T-helper 1 cell (primary cell): ENCODE data around the gene ZRANB3.
"Not testable (repeated sequence)": the region's sequence is repeated elsewhere in the genome, so short reads cannot be mapped to it uniquely, and the experiment has no call there.

Source experiments
- DNase-seq, 5 donors: peaks; one replicate each; pipeline ENCODE4 v3.0.0-alpha.2; 2012 to 2020

ZRANB3 gene

GRCh38 chr2:135485441-135485840 is 45.6 kb downstream of the ZRANB3 start:
- DNase-seq = no peak

- DNase-seq = no peak
These were observed 55.9 kb downstream of the ZRANB3 start for GRCh38 chr2:135475128-135475527.

GRCh38 chr2:135473567-135473966 is 57.5 kb downstream of the ZRANB3 start:
- peak in 2 of 5 donors; percentile 6 to 18 for DNase-seq

- no peak for DNase-seq
These were observed 59.9 kb downstream of the ZRANB3 start for GRCh38 chr2:135471106-135471505.

- no peak for DNase-seq
These were observed 73.7 kb downstream of the ZRANB3 start for GRCh38 chr2:135457279-135457678.

GRCh38 chr2:135456835-135457234 is 74.2 kb downstream of the ZRANB3 start:
- no peak for DNase-seq

GRCh38 chr2:135456431-135456830 is 74.6 kb downstream of the ZRANB3 start:
- DNase-seq = no peak

GRCh38 chr2:135454608-135455007 is 76.4 kb downstream of the ZRANB3 start:
- no peak for DNase-seq

GRCh38 chr2:135453027-135453426 is 78.0 kb downstream of the ZRANB3 start:
- not testable (repeated sequence) for DNase-seq

- no peak for DNase-seq
These were observed 79.1 kb downstream of the ZRANB3 start for GRCh38 chr2:135451966-135452365.

- DNase-seq = not testable (repeated sequence)
These were observed 88.0 kb downstream of the ZRANB3 start for GRCh38 chr2:135443013-135443412.

- not testable (repeated sequence) for DNase-seq
These were observed 95.9 kb downstream of the ZRANB3 start for GRCh38 chr2:135435155-135435554.

GRCh38 chr2:135424849-135425248 is 106.2 kb downstream of the ZRANB3 start:
- DNase-seq = no peak

- DNase-seq = no peak
These were observed 108.1 kb downstream of the ZRANB3 start for GRCh38 chr2:135422898-135423297.

GRCh38 chr2:135411646-135412045 is 119.4 kb downstream of the ZRANB3 start:
- no peak for DNase-seq

GRCh38 chr2:135409436-135409835 is 121.6 kb downstream of the ZRANB3 start:
- no peak for DNase-seq

GRCh38 chr2:135396259-135396658 is 134.8 kb downstream of the ZRANB3 start:
- not testable (repeated sequence) for DNase-seq

- DNase-seq = no peak
These were observed 144.0 kb downstream of the ZRANB3 start for GRCh38 chr2:135386993-135387392.

- DNase-seq = no peak
These were observed 152.4 kb downstream of the ZRANB3 start for GRCh38 chr2:135378591-135378990.

- no peak for DNase-seq
These were observed 157.3 kb downstream of the ZRANB3 start for GRCh38 chr2:135373702-135374101.

GRCh38 chr2:135349941-135350340 is 181.1 kb downstream of the ZRANB3 start:
- no peak for DNase-seq

- DNase-seq = not testable (repeated sequence)
These were observed 182.8 kb downstream of the ZRANB3 start for GRCh38 chr2:135348096-135348704.

- DNase-seq = no peak
These were observed 193.9 kb downstream of the ZRANB3 start for GRCh38 chr2:135337071-135337470.

- no peak for DNase-seq
These were observed 195.8 kb downstream of the ZRANB3 start for GRCh38 chr2:135335256-135335655.

GRCh38 chr2:135327146-135327545 is 203.9 kb downstream of the ZRANB3 start:
- DNase-seq = no peak
